ENCODE data around the gene CCND1.

Gene CCND1

GRCh38 chr11:69648679-69649575 is 8.0 kb downstream of the CCND1 start:
- no peak for TF ChIP-seq CTCF (IDR thresholded peaks at IDR 0.05; ENCODE audit: insufficient read depth, low read depth, low read length, missing control alignments)
- no peak for DNase-seq (ENCODE audit: low read depth)
- no peak overlapping the region for H3K4me3 ChIP-seq (ENCODE audit: low read depth, low read length)

- no peak for TF ChIP-seq CTCF (IDR thresholded peaks at IDR 0.05; ENCODE audit: insufficient read depth, low read depth, low read length, missing control alignments)
- H3K4me3 ChIP-seq (ENCODE audit: low read depth, low read length), result no peak overlapping the region
- no peak for DNase-seq (ENCODE audit: low read depth)
Measured at GRCh38 chr11:69649576-69649900, 8.6 kb downstream of the CCND1 start.

GRCh38 chr11:69650081-69650831 is 9.3 kb downstream of the CCND1 start:
- no peak for DNase-seq (ENCODE audit: low read depth)
- TF ChIP-seq CTCF (IDR thresholded peaks at IDR 0.05; ENCODE audit: insufficient read depth, low read depth, low read length, missing control alignments), result no peak
- H3K4me3 ChIP-seq (ENCODE audit: low read depth, low read length), result no peak overlapping the region

- no peak for DNase-seq (ENCODE audit: low read depth)
- TF ChIP-seq CTCF (IDR thresholded peaks at IDR 0.05; ENCODE audit: insufficient read depth, low read depth, low read length, missing control alignments), result no peak
- no peak overlapping the region for H3K4me3 ChIP-seq (ENCODE audit: low read depth, low read length)
Measured at GRCh38 chr11:69650832-69651344, 9.9 kb downstream of the CCND1 start.

GRCh38 chr11:69651834-69652620 is 11.1 kb downstream of the CCND1 start:
- DNase-seq (ENCODE audit: low read depth), result no peak
- no peak overlapping the region for H3K4me3 ChIP-seq (ENCODE audit: low read depth, low read length)
- TF ChIP-seq CTCF (IDR thresholded peaks at IDR 0.05; ENCODE audit: insufficient read depth, low read depth, low read length, missing control alignments), result no peak

GRCh38 chr11:69652999-69653398 is 12.0 kb downstream of the CCND1 start:
- DNase-seq (ENCODE audit: low read depth), result no peak
- TF ChIP-seq CTCF (IDR thresholded peaks at IDR 0.05; ENCODE audit: insufficient read depth, low read depth, low read length, missing control alignments), result no peak
- H3K4me3 ChIP-seq (ENCODE audit: low read depth, low read length), result no peak overlapping the region
